ENCODE data around the gene JAG1.
"Not testable (repeated sequence)": the region's sequence is repeated elsewhere in the genome, so short reads cannot be mapped to it uniquely, and the experiment has no call there.

The JAG1 gene

DNA sequence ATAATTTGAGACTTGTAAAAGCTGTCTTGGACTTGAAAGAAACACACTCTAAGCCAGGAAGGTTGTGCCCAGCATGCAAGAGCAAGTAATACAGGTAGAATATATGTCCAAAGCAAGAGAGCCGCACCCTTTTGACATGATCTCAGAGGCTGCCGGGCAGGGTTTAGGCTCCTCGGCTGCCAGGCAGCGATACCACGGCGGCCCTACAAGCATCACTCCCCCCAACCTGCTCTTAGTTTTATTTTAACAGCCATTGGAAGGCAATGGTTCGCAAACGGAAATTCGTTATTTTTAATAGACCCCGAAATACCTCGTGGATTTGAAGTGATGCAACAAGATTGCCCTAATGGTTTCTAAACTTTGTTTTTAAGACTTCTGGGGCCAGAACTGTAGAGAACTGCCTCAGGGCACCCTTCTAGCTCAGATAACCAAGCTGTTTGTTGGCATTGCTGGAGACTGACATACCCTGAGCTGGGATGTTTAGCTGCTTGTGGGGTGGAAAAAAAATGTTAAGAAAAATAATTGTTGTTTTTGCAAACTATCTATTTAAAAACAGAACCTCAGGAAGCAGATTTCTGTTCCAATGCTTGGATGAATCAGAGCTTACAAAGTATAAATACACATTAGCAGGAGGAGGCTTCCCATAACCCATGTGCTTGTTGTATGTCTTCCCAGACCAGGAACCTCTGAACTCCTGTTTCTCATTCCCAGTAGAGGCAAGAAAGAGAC lies 39.0 kb downstream of the JAG1 start:
- DNase-seq, result no peak

DNA sequence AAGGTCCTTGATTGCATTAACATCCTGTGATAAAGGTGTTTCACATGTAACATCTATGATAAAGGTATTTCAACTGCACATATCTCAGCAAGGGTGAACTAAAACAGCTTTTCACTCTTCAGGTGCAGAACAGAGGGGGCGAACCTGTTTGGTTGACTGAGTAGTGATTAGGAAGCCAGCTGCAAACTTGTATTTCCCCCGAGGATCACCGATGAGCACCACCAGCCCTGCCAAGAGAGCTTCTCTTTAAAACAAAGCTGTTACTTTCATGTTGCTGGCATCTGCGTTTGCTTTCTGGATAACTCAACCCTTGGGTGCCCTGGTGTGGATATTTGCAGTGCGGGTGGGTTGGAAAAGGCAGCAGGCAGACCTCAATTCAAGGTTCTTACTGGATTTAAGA lies 39.6 kb downstream of the JAG1 start:
- no peak for DNase-seq

DNA sequence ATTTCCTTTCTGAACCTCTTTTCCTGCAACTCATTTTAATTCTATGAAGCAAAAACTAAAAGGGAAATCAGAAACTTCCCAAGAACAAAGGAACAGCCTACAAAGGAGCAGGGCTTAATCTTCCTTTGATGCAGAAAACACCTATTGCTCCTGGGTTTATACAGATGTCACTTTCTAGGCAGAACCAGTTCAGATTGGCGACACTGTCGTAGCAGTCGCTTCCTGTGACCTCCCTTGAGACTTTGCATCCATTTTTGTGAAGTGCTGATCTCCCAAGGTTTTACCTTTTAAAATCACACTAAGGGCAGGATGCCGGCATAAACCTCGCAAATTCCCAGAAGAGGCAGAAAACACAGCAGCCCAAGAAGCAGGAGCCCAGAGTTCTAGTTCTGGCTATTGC lies 40.1 kb downstream of the JAG1 start:
- no peak for DNase-seq

DNA sequence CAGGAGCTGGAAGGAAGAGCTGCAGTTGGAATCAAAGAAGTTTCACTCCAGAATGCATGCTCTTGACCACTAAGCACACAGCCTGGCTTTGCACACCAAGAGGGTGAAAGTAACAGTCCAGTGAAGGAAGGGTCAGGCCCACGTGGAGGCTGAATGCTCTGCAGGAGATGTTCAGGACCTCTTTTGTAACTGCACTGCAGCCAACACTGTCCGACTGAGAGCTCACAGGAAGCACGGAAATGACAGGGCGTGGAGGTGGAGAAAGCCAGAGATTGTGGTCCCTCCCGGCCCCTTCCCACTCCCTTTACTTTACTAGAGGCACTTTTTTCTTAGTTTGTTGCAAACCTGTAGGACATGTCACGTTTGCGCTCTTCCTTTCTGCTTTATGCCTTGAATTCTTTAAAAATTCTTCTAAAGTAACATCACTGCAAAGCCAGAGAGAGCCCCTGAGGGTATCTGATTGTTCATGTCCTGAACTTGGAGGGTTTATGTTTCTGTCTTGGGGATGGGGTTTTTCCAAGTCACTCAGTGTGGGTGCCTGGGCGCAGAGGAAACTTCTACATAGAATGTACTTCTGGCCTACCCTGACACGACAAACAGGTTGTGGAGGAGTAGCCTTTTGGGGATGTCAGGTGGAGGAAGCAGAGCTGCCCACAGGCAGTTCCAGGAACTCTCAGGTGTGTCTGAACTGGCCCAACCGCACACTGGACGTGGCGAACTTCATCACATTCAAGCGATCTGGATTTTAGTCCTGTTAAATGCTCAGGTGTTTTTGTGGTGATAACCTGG lies 40.9 kb downstream of the JAG1 start:
- DNase-seq, result no peak

DNA sequence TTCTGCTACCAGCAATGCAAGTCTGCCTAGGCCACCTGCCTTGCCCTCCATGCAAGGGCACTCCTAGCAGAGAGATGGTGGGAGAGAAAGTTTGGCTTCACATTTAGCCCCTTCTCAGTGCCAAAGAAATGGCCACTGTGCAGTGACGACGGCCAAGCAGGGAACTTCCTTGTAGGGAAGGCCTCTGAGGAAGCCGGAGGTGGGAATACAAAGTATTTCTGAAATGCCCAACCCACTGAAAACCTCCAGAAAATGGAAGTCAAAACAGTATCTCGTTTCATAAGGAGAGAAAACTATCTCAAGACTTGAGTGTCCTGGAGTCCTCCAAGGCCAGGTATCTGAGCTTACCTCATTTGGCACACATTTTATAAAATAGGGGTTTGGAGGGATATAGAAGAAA lies 42.7 kb downstream of the JAG1 start:
- no peak for DNase-seq

DNA sequence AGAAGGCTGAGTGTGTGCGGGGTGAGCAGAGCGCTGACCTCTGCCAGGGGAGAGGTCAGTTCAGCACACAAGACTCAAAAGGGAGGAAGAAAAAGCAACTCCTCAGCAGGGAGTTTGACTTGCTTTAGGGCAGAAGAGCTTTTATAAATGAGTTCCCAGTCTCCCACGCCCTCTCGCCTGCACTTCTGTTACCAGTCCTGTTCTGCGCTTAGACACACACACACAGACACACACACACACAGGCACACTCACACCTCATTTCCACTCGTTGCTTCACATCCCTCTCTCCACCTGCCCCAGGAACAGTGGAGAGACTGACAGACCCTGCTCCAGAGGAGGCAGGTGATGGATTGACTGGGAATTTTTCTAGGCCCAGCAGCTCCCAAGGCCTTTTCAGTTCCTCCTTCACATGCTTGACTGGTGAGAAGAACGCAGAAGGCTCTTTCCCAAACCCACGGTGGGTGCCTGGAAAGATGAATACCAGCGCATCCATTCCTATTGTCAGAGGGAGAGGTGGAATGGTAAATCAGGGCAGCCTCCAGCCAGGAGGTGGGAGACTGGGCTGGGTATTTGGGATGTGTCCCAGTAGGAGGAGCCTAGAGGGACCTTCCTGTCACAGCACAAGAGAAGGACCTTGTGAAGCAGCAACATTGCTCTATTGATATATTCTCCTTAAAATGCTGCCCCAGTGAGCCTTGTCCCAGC lies 43.7 kb downstream of the JAG1 start:
- DNase-seq, result no peak

DNA sequence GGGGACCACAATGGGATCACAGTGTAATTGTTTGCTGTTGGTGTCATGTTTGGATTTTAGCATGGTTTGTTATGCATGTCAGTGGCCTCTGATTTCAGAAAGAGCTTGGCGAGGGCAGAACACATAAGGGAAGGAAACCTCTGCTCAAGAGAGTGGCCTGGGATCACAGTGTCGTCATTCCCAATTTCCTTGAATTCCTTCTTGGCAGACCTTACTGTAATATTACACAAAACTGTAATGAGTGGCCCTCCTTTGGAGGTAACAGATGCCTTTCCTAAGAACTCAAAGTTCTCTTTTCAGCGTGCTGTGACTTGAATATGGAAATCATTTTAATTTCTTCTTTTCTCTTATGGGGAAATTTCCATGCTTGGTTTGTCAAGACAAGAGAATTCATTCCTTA lies 46.9 kb downstream of the JAG1 start:
- DNase-seq, result no peak

DNA sequence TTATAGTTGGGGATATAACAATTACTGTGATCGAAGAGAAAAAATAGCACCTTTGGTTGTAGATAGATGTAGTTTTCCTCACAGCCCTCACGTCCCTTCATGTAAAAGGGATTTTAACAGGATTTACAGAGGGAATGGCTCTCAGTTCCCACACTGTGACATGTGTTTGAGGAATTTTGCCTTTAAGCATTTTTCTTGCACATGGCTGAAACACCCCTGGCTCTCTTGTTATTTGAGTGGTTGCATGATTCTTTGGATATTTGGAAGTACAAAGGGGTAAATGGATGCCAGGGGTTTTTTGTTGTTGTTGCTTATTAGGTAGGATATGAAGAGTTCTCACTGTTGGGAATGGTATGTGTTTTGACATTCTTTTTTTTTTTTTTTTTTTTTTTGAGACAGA lies 48.2 kb downstream of the JAG1 start:
- no peak for DNase-seq

DNA sequence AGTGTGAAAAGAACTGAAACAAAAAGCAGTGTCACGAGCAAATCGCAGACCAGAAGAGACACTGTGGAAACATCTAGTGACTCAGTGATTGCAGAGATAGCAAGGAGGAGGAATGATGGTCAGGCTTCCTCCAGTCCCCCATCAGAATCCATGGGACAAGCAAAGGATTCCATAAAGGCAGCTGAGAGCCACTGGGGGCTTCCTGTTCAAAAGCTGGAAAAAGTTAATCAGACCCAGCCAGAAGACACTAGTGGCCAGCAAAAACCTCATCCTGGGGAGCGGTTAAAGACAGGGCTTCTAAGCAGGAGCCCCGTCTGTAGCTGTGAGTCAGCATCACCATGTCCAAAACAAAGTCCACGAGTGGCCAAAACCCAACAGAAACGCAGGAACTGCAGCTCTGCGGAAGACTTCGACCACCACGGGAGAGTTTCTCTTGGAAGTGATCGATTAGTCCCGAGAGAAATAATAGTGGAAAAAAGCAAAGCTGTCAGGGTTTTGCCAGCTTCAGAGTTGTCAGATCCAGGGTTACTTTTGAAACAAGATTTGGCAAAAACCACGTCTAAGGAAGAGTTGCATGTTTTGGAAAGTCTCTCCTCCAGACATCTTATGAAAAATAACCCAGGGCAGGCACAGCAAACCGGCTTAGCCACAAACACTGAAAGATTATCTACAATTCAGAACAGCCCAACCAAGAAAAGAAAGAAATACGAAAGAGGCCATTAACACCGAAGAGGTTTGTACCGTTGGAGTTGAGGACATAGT lies 51.0 kb downstream of the JAG1 start:
- DNase-seq, result no peak

DNA sequence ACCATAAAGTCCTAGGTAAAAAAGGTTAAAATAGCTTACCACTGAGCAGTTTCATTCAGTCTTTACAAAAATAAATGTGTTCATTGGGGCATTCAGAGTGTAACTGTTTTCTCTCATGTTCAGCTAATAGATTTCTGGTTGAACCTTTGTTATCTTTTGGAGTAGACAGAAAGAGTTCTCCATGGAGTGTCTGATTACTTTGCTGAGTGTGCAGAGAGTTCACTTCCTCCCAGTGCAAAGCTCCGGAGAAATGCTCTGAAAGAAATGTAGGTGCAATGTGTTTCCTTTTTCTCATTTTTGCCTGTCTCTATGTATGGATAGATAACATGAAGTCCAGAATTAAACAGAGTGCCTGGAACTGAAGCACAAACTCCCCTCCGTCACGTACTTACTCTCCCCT lies 52.6 kb downstream of the JAG1 start:
- no peak for DNase-seq

DNA sequence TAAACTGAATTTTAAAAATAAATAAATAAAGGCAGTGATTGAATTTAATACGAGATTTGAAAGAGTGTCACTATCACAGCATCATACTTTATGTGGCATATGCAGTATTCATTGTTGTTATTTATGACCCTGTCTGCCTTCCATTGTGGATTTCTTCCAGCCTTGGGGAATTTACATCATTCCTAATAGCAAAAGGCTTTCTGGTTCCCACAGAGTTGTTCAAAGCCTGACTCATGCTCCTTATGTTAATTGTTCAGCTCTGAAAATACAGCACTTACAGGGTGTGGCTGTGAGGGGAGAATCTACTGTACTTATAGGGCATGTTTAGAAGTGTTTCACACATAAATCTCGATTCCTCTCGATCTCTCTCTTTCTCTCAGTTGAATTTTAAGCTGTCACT lies 54.4 kb downstream of the JAG1 start:
- no peak for DNase-seq

DNA sequence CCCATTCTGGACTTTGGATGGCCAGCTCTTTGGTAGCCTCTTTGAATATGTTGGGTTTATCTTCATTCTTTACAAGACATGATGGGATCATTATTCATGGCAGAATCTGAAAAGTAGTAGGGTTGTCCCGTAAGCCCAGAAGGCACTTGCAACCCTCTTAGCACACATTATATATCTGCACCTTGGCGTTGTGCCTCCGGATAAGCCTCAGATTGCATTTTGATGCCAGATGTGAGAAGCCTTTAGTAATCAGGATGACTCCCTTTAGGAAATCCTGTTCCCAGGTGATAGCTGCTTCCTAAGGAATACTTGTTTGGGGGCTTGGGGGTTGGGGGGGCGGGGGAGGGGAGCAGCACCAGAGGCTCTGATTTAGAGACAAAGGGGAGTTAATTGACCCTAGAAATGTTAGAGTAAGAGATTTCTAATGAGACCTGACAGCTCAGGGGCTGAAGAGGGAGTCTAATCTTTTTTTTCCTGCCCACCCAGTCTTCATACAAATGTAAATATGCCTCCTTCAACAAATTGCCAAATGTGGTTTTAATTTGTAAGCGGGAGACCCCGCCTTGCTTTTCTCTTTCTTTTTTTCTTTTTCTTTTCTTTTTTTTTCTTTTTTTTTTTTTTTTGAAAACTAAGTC lies 55.1 kb downstream of the JAG1 start:
- no peak for DNase-seq

DNA sequence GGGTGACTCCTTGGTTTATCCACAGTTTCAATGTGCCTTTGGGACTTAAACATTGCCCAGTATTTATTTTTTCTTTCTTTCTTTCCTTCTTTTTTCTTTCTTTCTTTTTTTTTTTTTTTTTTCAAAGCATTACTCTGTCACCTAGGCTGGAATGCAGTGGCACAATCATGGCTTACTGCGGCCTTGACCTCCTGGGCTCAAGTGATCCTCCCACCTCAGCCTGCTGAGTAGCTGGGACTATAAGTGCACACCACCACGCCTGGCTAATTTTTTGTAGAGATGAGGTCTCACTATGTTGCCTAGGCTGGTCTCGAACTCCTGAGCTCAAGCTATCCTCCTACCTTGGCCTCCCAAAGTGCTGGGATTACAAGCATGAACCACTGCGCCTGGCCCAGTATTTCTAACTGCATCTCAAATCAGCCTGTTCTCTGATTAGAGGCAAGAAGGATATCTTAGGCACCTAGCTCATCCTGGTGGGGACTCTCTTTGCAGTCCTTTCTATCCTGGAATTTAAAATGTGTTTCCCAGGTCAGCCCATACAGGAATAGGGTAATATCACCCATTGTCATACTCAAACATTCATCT lies 56.2 kb downstream of the JAG1 start:
- DNase-seq, result not testable (repeated sequence)

DNA sequence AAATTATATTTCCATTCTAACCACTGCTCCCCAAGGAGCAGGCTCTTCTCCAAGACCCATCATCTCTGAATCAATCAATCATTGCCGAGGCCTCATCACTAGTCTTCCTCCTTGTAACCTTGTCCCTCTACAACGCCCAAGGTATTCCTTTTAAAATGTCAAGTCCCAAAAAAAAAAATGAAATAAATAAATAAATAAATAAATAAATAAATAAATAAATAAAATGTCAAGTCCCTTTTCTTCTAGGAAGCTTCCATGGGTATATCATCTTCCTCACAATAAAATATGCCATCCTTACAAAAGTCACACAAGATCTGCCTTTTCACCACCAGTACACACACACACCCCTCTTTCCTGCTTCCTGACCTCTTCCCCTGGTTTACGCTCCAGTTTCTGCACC lies 57.6 kb downstream of the JAG1 start:
- DNase-seq, result no peak

DNA sequence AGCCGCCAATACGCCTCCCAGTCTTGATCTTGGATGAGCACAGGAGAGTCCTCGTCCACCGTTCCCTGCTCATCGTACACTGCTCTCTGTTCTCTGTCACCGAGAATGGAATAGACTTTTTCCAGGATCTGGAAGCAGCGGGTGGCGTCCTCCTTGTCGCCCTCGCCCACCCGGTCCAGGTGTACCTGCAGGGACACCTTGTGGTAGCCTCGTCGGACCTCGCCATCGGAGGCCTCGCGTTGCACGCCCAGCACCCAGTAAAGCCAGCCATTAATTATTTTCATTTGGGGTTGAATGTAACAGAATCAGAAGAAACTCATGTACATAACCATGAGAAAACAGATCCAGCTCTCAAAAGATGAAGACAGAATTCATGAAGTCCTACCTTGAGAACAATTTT lies 59.9 kb downstream of the JAG1 start:
- no peak for DNase-seq

DNA sequence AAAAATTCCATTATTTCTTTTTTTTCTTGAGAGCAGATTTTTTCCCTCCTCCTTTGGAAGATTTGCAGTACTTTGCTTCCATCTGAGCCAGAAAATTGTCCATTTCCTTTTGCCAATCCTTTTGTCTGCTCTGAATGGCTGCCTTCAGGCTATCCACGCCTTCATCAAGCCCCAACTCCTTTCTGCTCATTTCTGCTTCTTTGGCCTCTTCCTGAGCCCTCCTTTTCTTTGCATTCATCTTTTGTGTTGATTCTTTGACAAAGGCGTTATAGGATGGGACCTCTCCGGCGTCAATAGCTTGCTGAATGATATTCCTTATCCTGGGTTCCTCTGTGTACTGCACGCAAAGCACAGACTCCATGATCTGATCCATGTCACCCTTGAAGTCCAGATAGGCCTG lies 60.4 kb downstream of the JAG1 start:
- not testable (repeated sequence) for DNase-seq

DNA sequence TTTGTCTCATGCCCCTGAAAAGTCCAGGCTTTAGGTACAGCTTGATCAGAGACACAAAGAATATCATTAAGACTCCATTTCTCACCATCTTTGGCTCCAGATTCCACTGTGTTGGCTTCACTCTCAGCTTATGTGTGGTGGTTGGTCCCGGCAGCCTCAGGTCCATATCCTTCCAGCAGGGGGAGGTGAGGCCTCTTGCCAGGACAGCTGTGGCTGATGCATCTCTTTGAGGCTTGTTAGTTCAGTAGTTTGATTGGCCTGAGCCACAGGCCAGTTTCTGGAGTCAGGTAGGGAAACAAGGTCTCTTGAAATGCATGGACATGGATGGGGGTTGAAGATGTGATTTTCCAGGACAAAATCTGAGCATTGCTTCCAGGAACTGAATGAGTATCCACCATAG lies 62.4 kb downstream of the JAG1 start:
- DNase-seq, result no peak

DNA sequence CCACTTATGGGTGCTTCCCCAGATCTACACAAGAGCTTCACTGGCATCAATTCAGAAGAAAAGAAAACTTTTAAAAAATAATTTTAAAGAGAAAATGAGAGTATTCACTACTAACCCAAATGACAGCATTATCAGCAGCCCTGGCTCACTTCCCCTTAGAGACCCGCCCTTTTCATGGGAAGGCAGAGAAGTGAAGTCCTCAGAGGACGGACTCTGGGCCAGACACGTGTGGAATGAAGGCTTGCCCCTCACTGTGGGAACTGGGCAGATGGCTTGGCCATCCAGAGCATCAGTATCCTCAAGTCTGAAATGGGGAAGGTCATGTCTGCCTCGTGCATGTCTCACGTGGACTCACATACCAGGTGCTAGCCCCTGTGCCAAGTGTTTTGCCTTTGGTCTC lies 63.5 kb downstream of the JAG1 start:
- no peak for DNase-seq

DNA sequence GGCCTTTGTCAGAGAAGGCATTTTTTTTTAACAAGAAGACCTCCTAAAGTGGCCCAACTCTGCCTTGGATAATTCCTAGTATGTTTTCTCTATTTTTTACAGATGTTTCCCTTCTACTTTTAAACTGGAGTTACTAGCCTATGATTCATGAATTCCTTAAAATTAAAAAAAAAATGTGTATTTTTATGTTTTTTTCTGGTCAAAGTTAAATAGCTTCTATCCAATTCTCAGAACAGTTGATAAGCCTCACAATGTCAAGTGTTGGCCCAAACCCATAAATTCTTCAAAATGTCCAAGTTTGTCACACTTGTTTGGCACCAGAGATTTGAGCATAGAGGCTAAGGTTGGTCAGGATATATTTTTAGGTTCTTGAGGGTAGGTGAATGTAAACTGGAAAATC lies 64.0 kb downstream of the JAG1 start:
- DNase-seq, result no peak

DNA sequence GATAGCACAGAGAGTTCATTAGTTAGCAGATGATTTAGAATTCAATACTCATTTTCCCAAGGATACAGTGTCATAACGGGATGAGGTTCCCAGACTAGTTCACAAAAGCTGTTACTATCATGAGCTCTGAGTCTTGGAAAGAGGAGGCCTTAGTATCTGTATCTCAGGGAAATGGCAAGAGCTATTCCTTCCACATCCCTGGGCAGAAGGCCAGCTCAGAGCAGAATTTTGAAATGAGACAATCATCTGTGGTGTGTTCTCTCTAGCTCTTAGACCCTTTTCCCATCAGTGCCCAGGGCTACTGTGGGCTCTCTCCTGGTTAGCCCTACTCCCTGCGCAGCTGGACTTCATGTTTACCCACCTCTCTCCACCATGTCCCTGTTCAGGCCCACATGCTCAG lies 64.5 kb downstream of the JAG1 start:
- DNase-seq, result no peak

DNA sequence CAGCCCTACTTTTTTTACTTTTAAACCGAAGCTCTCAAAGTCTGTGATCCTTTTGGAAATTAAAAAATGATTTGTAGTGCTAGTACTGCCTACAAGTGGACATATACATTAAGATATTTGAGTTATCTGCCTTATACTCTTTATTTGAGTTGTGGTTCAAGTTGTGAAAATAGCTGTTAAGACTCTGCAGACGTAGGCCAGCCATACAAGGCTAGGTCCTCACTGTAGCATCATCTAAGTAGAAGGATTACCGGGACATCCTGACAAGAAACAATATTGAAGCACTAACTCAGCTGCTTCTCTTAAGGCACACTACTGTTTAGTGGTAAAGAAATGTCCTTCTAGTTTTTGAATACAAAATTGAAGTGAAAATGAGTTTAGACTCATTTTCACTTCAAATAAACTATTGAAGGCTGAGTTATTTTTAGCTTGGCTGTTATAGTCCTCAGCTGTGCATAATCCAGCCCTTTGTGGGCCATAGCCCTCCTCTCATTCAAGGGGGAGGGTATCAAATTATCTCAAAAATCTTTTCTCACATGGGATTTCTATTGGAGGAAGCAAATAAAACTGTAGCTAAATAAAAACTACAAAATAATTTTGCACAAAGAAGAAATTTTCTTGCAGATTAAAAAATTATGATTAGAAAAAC lies 68.1 kb downstream of the JAG1 start:
- no peak for DNase-seq
